ENCODE measurements around the gene LCE3D.
"Not testable (repeated sequence)": the region's sequence is repeated elsewhere in the genome, so short reads cannot be mapped to it uniquely, and the experiment has no call there.

LCE3D gene, protein sequence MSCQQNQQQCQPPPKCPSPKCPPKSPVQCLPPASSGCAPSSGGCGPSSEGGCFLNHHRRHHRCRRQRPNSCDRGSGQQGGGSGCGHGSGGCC

GRCh38 chr1:152580433-152580832 is at the start of gene LCE3D:
Gene LCE3D, minus strand, starts transcription at chr1:152580516. Its CDS starts 580 bp downstream, at chr1:152579936.
- DNase-seq, result no peak

DNA sequence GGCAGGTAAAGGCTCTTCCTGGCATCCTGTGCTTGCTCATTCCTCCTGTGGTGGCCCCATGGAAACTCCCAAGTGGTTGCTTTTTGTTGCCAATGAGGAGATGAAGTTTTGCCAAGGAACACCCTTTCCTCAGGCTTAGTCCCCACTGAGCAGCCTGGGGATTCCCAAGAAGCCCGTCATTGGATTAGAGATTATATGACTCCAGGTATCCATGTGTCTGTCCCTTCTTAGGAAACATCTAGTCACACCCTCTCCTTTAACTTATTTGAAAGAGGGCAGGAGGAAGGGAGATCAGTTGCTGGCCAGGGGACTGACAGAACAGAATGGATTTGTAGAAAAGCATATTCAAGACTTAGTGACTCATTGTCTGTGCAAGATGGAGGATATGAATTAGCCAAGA is 46.4 kb upstream of the LCE3D start:
- no peak for DNase-seq

DNA sequence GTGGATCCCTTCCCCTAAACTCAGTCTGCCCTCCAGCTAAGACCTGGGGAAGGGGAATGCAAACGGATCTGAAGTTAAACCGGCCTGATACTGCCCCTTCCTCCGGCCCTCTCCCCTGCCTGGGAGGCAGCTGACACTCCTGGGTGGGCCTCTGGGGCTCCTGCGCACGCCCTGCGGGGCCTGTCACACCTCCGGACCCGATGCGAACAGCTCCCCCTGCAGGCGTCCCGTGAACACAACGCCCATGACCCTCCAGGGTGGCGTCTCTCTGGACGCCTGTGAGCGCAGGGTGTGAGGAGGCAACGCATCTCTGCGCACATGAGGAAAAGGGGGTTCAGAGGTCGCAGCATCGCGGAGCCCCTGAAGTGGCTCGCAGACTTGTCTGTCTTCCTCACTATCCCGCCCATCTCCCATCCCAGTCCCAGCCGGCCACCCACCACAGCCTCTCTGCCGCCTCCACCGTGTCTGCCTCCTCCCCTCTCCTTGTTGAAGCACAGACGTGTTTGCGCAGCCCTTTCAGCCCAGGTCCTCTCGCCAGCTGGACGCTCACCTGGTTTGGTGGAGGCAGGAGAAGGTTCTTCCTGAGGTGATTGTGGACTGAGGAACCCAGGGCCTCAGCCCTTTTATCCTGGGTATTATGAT is 43.0 kb upstream of the LCE3D start:
- peak; percentile 12 for DNase-seq

- DNase-seq, result no peak
These were observed 42.5 kb upstream of the LCE3D start, which contains the start of gene LCE3A for GRCh38 chr1:152622803-152623202. Gene LCE3A, minus strand, starts transcription at chr1:152623103. Its CDS starts 0 bp downstream, at chr1:152623103.

DNA sequence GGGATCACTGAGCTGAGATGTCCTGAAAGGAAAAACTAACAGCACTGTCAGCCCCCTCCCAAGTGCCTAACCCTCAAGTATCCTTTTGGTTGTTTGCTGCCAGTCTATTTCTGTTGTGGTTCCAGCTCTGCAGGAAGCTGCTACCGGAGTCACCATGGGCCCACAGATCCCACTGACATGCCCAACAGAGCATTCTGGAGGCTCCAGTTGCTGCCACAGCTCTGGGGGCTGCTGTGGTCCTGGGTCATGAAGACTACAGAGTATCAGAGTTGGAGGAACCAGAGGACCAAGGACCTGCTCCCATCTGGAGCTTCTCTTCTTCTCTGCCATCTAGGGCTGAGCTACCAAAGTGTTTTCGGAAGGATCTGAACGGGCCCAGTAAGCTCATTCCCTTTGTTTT is 41.7 kb upstream of the LCE3D start:
- no peak for DNase-seq

- DNase-seq, result no peak
These were observed 33.2 kb upstream of the LCE3D start, which contains the start of gene LCE3B for GRCh38 chr1:152613511-152613910. Gene LCE3B, plus strand, starts transcription at chr1:152613811. Its CDS starts 0 bp downstream, at chr1:152613811.

- no peak for DNase-seq
These were observed 19.6 kb upstream of the LCE3D start, which contains the start of gene LCE3C for GRCh38 chr1:152599934-152600333. Gene LCE3C, plus strand, starts transcription at chr1:152600234. Its CDS starts 498 bp downstream, at chr1:152600732.

DNA sequence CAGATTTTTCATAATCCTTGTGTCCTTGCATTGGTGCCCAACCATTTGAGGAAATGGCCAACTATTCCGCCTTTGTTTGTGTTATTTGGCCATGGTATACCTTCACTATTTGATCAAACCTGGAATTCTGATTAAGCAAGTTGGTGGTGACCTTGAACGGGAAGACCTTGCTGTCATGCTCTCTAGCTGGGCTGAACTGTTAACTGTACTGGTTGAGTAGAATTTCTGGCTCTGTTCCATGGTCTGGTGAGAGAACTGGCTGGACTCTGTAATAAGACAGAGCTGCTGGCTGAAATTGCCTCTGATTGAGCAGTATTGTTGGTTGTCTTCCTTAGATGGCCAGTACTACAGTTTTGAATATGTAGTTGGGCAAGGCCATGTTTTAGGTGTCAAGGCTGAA is 16.7 kb upstream of the LCE3D start:
- DNase-seq, result no peak

DNA sequence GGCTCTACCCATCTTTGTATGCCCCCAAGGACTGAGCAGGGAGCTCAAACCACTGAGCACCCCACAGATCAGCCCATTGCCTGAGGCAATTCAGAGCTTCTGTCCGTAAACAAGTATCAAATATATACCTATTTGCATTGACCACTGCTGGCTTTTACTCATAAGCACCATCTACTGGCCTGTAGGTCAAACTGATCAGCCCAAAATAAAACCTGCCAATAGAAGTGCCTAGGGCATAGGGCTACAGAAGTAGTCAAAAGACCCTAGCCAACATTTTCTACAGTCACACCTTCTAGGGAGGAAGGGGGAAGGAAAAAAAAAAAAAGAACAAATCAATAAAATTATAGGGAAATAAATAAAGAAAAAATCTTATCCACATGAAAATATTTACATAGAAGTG is 5.3 kb upstream of the LCE3D start:
- no peak for DNase-seq

GRCh38 chr1:152582647-152583046 is 2.3 kb upstream of the LCE3D start:
- no peak for DNase-seq

DNA sequence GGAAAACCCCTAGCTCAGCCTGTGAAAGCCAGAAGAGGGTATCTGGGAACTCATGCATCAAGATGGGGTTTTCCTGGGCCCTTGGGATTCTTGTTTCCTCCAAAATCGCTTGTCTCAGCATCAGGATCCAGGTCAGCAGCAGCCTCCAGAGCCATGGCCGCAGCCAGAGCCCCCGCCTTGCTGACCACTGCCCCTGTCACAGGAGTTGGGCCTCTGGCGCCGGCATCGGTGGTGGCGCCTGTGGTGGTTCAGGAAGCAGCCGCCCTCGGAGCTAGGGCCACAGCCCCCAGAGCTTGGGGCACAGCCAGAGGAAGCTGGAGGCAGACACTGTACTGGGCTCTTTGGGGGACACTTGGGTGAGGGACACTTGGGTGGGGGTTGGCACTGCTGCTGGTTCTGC is 790 bp downstream of the LCE3D start:
- DNase-seq, result not testable (repeated sequence)

DNA sequence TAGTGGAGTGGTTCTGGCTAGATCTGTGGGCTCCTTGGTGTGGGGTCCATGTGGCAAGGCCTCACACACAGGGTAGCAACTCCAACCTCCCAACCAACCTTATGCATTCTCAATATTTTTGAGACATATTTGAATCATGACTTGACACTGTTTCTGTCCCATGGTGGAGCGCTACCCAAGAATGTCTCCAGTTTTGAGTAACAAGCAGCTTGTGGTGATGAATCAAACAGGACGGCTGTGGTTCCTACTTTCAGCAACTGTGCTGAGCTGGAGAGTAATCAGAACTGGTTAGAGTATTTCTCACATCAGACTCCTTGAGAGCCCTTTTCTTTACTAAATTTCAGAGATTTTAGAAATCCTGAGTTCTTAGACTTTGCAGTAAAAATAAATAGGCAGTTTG is 3.1 kb downstream of the LCE3D start:
- DNase-seq, result no peak

GRCh38 chr1:152566681-152567080 is 13.6 kb downstream of the LCE3D start, which contains the start of gene LCE3E:
Gene LCE3E, minus strand, starts transcription at chr1:152566780. Its CDS starts 572 bp downstream, at chr1:152566208.
- DNase-seq, result no peak

DNA sequence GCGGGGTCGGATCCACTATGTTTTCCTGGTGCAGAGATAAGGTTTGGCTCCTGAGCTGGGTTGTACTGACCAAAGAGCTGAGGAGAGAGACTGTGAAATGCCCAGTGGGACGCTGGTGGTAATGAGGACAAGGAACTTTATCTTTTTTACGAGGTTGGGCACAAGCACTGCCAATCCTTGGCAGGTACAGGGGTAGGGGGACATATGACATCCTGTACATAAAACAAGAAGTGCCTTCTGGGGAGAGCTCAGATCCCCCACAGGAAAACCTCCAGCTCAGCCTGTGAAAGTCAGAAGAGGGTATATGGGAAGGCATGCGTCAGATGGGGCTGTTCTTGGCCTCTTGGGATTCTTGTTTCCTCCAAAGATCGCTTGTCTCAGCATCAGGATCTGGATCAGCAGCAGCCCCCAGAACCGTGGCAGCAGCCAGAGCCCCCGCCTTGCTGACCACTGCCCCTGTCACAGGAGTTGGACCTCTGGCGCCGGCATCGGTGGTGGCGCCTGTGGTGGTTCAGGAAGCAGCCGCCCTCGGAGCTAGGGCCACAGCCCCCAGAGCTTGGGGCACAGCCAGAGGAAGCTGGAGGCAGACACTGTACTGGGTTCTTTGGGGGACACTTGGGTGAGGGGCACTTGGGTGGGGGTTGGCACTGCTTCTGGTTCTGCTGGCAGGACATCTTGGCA is 14.6 kb downstream of the LCE3D start:
- DNase-seq, result no peak

GRCh38 chr1:152565115-152565514 is 15.2 kb downstream of the LCE3D start:
- DNase-seq, result no peak

DNA sequence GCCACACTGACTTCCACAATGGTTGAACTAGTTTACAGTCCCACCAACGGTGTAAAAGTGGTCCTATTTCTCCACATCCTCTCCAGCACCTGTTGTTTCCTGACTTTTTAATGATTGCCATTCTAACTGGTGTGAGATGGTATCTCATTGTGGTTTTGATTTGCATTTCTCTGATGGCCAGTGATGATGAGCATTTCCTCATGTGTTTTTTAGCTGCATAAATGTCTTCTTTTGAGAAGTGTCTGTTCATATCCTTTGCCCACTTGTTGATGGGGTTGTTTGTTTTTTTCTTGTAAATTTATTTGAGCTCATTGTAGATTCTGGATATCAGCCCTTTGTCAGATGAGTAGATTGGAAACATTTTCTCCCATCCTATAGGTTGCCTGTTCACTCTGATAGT is 32.0 kb downstream of the LCE3D start:
- not testable (repeated sequence) for DNase-seq

DNA sequence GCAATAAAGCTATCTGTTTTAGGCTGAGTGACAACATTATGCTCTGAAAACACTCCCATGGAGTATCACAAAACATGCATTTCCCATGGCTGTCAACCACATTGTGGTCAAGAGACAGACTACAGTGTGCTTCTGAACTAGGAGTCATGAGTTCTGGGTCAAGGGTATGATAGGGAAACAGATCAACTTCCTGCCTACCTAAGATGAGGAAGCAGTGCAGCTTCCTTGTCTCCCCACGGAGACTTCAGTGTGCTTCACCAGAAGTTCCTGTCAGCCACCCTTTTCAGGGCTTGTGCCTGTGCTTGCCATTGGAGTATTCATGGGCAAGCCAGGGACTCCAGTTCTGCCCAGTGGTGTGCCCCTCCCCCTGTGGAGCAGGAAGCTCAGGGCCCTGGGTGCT is 33.6 kb downstream of the LCE3D start:
- DNase-seq, result no peak

GRCh38 chr1:152543820-152544219 is 36.5 kb downstream of the LCE3D start:
- DNase-seq, result no peak

DNA sequence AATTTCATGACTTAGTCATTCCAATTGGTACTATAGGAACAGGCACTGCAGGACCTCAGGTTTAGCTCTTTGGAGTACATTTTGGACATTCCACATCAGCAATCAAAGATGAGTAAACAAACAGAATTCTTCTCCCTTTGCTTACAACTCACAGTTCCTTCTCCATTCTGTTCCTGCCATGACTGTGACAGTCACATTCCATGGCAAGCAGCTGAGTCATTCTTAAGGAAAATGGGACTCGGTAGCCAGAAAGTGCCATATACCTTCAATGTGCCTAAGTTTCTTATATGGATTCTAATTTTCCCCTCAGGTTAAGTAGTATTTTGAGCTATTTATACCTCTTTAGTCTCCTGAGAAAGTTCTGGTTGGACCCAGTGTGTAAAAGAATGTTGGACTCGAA is 40.4 kb downstream of the LCE3D start:
- no peak for DNase-seq

- no peak for DNase-seq
These were observed 42.8 kb downstream of the LCE3D start for GRCh38 chr1:152537496-152537895.

GRCh38 chr1:152535774-152536173 is 44.5 kb downstream of the LCE3D start:
- no peak for DNase-seq

DNA sequence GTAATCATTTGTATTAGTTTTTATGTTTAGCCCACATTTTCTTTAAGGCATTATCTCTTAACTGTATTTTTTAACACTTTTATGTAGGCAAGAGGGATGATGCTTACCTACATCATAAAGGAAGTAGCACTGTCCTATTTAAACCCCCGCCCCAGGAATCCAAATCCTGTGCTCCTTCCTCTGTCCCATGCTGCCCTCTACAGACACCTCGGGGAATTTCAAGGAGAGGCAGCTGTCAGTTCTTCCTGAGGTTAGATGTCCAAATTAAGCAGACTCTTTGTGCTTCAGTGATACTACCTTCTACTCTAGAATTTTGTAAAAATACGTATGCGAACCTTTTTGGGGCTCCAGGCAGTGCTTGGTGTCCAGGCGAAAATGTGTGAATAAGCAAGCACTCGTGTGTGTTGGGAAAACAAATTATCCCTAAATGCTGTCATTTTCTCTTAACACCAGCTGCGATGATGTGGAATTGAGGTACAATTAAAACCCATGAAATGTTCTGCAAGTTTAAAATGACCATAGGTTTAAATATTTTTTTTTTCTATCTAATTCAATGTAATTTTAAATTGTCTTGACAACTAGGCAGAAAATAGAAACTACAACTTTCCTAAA is 46.9 kb downstream of the LCE3D start:
- peak; percentile 8 for DNase-seq
